ENCODE measurements around the gene PLS1. TPM values are rescaled to one million over a fixed set of nuclear protein-coding genes. Genes with fewer than 3 reads are reported as not detected.

PLS1 gene
- total RNA-seq, 2 experiments from 2014 or later: 5.1 to 5.4 TPM

GRCh38 chr3:142615171-142615570 is 19.0 kb downstream of the PLS1 start:
- no peaks in the 10 kb centered on the region for H3K27me3 Mint-ChIP-seq
- POLR2A ChIA-PET: no interaction called here
- DNase-seq: no peak
- H3K27ac Mint-ChIP-seq: no peak overlapping the region
- no peak for ATAC-seq
- CTCF ChIA-PET: no interaction called here
- no peak overlapping the region for H3K4me3 Mint-ChIP-seq
- no peaks in the 10 kb centered on the region for H3K36me3 Mint-ChIP-seq (ENCODE audit: low read depth)
- no peaks in the 10 kb centered on the region for H3K4me1 Mint-ChIP-seq
- intact Hi-C loops (cut with DNase I, micrococcal nuclease): no loop called here
- H3K9me3 Mint-ChIP-seq (ENCODE audit: low read depth): no peaks in the 10 kb centered on the region

GRCh38 chr3:142618917-142619461 is 22.8 kb downstream of the PLS1 start:
- no peak overlapping the region for H3K4me3 Mint-ChIP-seq
- intact Hi-C loops (cut with DNase I, micrococcal nuclease): no loop called here
- H3K27ac Mint-ChIP-seq: no peak overlapping the region
- no peaks in the 10 kb centered on the region for H3K9me3 Mint-ChIP-seq (ENCODE audit: low read depth)
- no peaks in the 10 kb centered on the region for H3K27me3 Mint-ChIP-seq
- no peaks in the 10 kb centered on the region for H3K4me1 Mint-ChIP-seq
- DNase-seq (no peak), ATAC-seq (no peak)
- CTCF ChIA-PET: interaction anchor here (1.2 to 1.4 kb wide), 2 partner anchors 21 to 30 kb away, joined by 3 read pairs; no protein-coding TSS in a partner anchor
- POLR2A ChIA-PET: no interaction called here
- no peaks in the 10 kb centered on the region for H3K36me3 Mint-ChIP-seq (ENCODE audit: low read depth)

DNA sequence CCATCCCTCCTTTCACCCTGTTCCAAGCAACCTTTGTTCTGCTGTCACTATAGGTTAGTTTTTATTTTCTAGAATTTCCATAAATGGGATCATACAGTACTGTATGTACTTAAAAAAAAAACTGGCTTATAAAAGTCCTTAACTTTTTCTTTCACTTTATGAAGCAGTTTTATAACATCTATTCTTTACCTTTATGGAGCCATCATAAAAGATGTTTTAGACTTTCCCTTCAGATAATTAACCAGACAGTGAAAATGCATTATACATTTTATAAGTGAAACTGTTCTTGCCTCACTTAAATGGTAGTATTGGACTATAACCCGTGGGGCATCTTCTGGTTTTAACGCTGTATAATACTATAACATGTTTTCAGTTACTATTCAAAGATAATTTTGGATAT is 26.2 kb downstream of the PLS1 start:
- ChIA-PET POLR2A (no interaction called here), CTCF (no interaction called here)
- H3K36me3 Mint-ChIP-seq (ENCODE audit: low read depth): no peaks in the 10 kb centered on the region
- no peak overlapping the region for H3K4me3 Mint-ChIP-seq
- DNase-seq: no peak
- no peak overlapping the region for H3K27ac Mint-ChIP-seq
- peaks cover 5% of the 10 kb centered on the region for H3K4me1 Mint-ChIP-seq
- intact Hi-C loops (cut with DNase I, micrococcal nuclease): no loop called here
- no peaks in the 10 kb centered on the region for H3K27me3 Mint-ChIP-seq
- no peak for ATAC-seq
- no peaks in the 10 kb centered on the region for H3K9me3 Mint-ChIP-seq (ENCODE audit: low read depth)

DNA sequence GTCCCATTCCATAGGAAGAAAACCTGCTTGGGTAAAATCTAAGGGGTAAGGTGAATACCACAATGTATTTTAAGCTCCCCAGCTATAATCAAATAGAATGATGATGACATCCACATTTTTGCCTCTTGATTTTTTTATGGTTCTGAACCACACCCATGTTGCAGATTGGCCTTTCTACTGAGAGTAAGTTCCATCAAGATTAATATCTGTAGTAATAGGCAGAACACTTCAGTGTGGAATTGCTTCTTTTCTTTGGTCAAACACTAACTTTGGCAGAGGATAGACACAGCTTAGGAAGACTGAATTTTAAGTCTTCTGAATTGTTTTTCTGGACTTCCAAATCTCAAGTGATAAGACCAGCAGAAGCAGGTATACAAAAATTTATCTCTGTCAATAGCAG is 27.0 kb downstream of the PLS1 start:
- intact Hi-C loops (cut with DNase I, micrococcal nuclease): no loop called here
- Mint-ChIP-seq H3K4me1 (peaks cover 5% of the 10 kb centered on the region), H3K27me3 (no peaks in the 10 kb centered on the region), H3K4me3 (no peak overlapping the region), H3K27ac (no peak overlapping the region), H3K9me3 (ENCODE audit: low read depth) (no peaks in the 10 kb centered on the region), H3K36me3 (ENCODE audit: low read depth) (no peaks in the 10 kb centered on the region)
- ATAC-seq (no peak), DNase-seq (no peak)
- ChIA-PET CTCF (no interaction called here), POLR2A (no interaction called here)

DNA sequence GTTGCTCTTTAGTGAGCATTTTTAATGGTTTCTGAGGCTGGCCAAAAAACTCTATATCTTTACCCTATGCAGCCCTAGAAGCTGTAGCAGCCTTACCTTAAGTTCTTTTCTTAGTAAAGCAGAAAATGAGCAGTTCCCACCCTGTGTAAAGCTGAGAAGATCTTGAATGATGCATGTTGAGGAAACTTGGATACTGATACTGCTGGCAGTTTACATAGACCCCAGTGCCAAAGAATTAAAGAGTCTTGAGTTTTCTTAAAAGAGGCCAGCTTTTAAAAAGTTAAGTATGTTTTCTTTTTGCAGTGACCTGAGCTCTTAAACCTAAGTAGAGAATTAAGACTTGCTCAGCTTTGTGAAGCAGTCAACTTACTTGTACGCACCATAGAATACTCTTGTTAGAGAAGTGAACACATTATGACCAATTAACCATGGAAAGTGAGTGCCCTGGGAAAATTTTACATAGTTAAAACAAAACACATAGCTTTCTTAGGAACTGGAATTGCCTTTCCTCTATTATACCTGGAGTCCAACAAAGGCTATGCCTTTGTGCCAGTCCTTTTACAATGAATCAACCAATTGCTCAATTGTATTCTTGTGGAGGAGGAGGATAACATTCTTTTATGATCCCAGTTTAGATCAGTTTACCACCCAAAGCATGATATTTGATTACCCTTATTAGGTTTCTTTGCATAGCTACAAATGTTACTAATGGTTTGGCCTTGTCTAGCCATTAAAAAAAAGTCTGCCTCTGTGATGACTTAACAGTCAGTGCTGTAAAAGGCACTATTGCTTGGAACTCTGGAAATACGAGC is 28.4 kb downstream of the PLS1 start:
- Mint-ChIP-seq H3K27ac (no peak overlapping the region), H3K9me3 (ENCODE audit: low read depth) (no peaks in the 10 kb centered on the region), H3K36me3 (ENCODE audit: low read depth) (no peaks in the 10 kb centered on the region), H3K4me3 (no peak overlapping the region), H3K27me3 (no peaks in the 10 kb centered on the region), H3K4me1 (peaks cover 5% of the 10 kb centered on the region)
- ATAC-seq: no peak
- DNase-seq: no peak
- CTCF ChIA-PET: interaction anchor here (0.6 to 1.2 kb wide), 4 partner anchors 17 to 874 kb away, joined by 3 to 4 read pairs (median 3); no protein-coding TSS in a partner anchor
- POLR2A ChIA-PET: interaction anchor here (0.6 to 0.7 kb wide), 3 partner anchors 21 to 247 kb away, joined by 3 read pairs; no protein-coding TSS in a partner anchor
- intact Hi-C loops (cut with DNase I, micrococcal nuclease): no loop called here

DNA sequence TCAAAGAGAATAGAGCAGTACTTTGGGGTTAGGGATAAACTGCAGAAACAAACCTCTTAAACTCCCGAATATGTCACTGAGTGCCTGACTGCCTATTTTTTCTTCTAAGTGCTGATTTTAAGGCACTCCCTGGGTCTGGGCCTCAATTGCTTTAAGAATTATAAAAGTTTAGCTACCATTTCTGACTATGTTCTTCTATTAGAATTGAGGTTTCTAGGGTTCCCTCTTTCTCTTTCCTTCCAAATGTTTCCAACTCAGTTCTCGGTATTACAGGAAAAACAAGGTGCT is 28.9 kb downstream of the PLS1 start:
- ChIA-PET POLR2A (interaction anchor here (0.6 to 0.7 kb wide), 3 partner anchors 20 to 248 kb away, joined by 3 read pairs; no protein-coding TSS in a partner anchor), CTCF (interaction anchor here (0.7 to 1.2 kb wide), 3 partner anchors 17 to 159 kb away, joined by 3 to 4 read pairs (median 3); no protein-coding TSS in a partner anchor)
- Mint-ChIP-seq H3K27me3 (no peaks in the 10 kb centered on the region), H3K27ac (no peak overlapping the region), H3K4me3 (no peak overlapping the region), H3K9me3 (ENCODE audit: low read depth) (no peaks in the 10 kb centered on the region), H3K4me1 (peaks cover 5% of the 10 kb centered on the region), H3K36me3 (ENCODE audit: low read depth) (no peaks in the 10 kb centered on the region)
- ATAC-seq (no peak), DNase-seq (no peak)
- intact Hi-C loops (cut with DNase I, micrococcal nuclease): no loop called here

DNA sequence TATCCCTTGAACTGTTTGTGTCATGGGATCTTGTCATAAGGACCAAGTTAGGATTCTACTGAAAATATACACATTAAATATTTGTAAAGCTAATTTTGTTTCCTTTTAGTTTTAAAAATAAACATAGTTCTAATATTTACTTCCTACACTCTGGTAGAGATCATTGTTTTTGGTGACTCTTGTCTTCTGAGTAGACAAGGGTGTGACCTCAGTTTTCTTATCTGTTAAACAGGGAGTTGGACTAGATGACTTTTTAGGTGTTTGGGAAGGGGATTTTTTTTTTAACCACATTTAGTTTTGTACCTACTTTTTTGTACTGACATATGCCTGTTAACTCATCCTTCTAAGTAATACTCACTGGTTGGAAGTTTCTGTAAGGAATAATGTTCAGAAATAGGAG is 30.8 kb downstream of the PLS1 start:
- H3K27ac Mint-ChIP-seq: no peak overlapping the region
- intact Hi-C loops (cut with DNase I, micrococcal nuclease): no loop called here
- ChIA-PET CTCF (no interaction called here), POLR2A (no interaction called here)
- no peaks in the 10 kb centered on the region for H3K27me3 Mint-ChIP-seq
- H3K4me1 Mint-ChIP-seq: peaks cover 5% of the 10 kb centered on the region
- H3K36me3 Mint-ChIP-seq (ENCODE audit: low read depth): no peaks in the 10 kb centered on the region
- no peaks in the 10 kb centered on the region for H3K9me3 Mint-ChIP-seq (ENCODE audit: low read depth)
- DNase-seq (no peak), ATAC-seq (no peak)
- H3K4me3 Mint-ChIP-seq: no peak overlapping the region

DNA sequence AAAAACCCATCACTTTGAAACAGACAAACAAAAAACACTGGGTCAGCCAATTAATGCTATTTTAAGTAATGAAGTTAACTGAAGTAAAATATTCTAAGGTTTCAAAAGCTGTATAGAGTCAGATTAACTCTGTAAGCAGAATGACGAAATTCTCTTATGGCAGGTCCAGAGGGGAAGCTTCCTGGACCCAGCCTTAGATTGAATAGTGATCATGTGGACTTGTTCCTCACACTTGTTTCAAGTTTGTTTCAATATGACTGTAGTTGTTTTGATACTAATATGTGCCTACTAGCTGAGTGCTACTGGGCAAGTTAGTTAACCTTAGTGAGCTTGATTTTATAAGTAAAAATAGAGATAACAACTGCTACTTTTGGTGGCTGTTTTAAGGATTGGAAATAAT is 32.6 kb downstream of the PLS1 start:
- no peak for DNase-seq
- Mint-ChIP-seq H3K9me3 (ENCODE audit: low read depth) (no peaks in the 10 kb centered on the region), H3K4me3 (no peak overlapping the region), H3K4me1 (peaks cover 5% of the 10 kb centered on the region), H3K27ac (no peak overlapping the region), H3K36me3 (ENCODE audit: low read depth) (no peaks in the 10 kb centered on the region), H3K27me3 (no peaks in the 10 kb centered on the region)
- intact Hi-C loops (cut with DNase I, micrococcal nuclease): no loop called here
- POLR2A ChIA-PET: interaction anchor here (0.6 kb wide), 1 partner anchor 30 kb away, joined by 4 read pairs; no protein-coding TSS in a partner anchor
- peak; percentile 55 for ATAC-seq
- CTCF ChIA-PET: interaction anchor here (0.6 kb wide), 1 partner anchor 402 kb away, joined by 3 read pairs; no protein-coding TSS in a partner anchor

DNA sequence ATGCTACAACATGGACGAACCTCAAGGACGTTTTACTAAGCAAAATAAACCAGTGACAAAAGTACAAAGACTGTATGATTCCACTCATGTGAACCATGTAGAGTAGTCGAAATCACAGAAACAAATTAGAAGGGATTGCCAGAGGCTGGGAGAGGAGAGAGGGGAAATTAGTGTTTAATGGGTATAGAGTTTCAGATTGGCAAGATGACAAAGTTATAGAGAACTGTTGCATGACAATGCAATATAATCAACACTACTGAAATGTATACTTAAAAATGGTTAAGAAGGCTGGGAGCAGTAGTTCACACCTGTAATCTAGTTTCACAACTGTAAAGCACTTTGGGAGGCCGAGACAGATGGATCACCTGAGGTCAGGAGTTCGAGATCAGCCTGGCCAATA is 36.9 kb downstream of the PLS1 start:
- ChIA-PET POLR2A (no interaction called here), CTCF (no interaction called here)
- no peaks in the 10 kb centered on the region for H3K4me1 Mint-ChIP-seq
- H3K27me3 Mint-ChIP-seq: no peaks in the 10 kb centered on the region
- H3K27ac Mint-ChIP-seq: no peak overlapping the region
- no peaks in the 10 kb centered on the region for H3K9me3 Mint-ChIP-seq (ENCODE audit: low read depth)
- DNase-seq (no peak), ATAC-seq (no peak)
- no peak overlapping the region for H3K4me3 Mint-ChIP-seq
- no peaks in the 10 kb centered on the region for H3K36me3 Mint-ChIP-seq (ENCODE audit: low read depth)
- intact Hi-C loops (cut with DNase I, micrococcal nuclease): no loop called here

DNA sequence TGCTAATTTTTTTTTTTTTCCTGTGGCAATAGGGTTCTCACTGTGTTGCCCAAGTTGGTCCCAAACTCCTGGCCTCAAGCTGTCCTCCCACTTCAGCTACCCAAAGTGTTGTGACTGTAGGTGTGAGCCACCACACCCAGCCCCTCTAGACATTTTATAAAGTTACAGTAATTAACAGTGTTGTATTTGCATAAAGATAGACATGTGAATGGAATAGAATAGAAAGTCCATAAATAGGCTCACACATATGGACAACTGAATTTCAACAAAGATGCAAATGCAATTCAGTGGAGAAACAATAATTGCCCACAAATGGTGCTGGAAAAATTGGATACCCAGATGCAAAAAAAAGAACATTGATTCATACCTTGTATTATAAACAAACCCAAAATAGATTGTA is 39.9 kb downstream of the PLS1 start:
- peaks cover 2% of the 10 kb centered on the region for H3K27me3 Mint-ChIP-seq
- no peaks in the 10 kb centered on the region for H3K36me3 Mint-ChIP-seq (ENCODE audit: low read depth)
- H3K4me1 Mint-ChIP-seq: no peaks in the 10 kb centered on the region
- intact Hi-C loops (cut with DNase I, micrococcal nuclease): no loop called here
- DNase-seq: no peak
- POLR2A ChIA-PET: interaction anchor here (0.8 kb wide), 1 partner anchor 16 kb away, joined by 12 read pairs; no protein-coding TSS in a partner anchor
- ATAC-seq: no peak
- H3K9me3 Mint-ChIP-seq (ENCODE audit: low read depth): no peaks in the 10 kb centered on the region
- CTCF ChIA-PET: no interaction called here
- no peak overlapping the region for H3K27ac Mint-ChIP-seq
- H3K4me3 Mint-ChIP-seq: no peak overlapping the region

DNA sequence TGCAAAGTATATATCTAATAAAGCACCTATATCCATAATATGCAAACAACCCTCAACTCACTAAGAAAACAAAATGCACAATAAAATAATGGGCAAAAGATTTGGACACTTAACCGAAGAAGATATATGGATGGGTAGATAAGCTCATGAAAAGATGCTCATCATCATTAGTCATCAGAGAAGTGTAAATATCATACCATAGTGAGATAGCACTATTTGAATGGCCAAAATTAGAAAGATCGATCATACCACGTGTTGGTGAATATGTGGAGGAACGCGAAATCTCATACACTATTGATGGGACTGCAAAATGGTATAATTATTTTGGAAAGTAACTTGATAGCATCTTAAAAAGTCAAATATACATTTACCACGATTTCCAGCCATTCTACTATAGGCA is 40.5 kb downstream of the PLS1 start:
- no peaks in the 10 kb centered on the region for H3K4me1 Mint-ChIP-seq
- ChIA-PET CTCF (no interaction called here), POLR2A (no interaction called here)
- intact Hi-C loops (cut with DNase I, micrococcal nuclease): no loop called here
- H3K27ac Mint-ChIP-seq: no peak overlapping the region
- ATAC-seq (no peak), DNase-seq (no peak)
- no peaks in the 10 kb centered on the region for H3K9me3 Mint-ChIP-seq (ENCODE audit: low read depth)
- no peak overlapping the region for H3K4me3 Mint-ChIP-seq
- no peaks in the 10 kb centered on the region for H3K36me3 Mint-ChIP-seq (ENCODE audit: low read depth)
- H3K27me3 Mint-ChIP-seq: peaks cover 2% of the 10 kb centered on the region

GRCh38 chr3:142638291-142638690 is 42.1 kb downstream of the PLS1 start:
- Mint-ChIP-seq H3K4me1 (no peaks in the 10 kb centered on the region), H3K9me3 (ENCODE audit: low read depth) (no peaks in the 10 kb centered on the region), H3K4me3 (no peak overlapping the region), H3K27ac (no peak overlapping the region), H3K36me3 (ENCODE audit: low read depth) (no peaks in the 10 kb centered on the region), H3K27me3 (peaks cover 2% of the 10 kb centered on the region)
- CTCF ChIA-PET: interaction anchor here (0.6 to 0.9 kb wide), 2 partner anchors 10 to 1014 kb away, joined by 3 to 4 read pairs; no protein-coding TSS in a partner anchor
- ATAC-seq (no peak), DNase-seq (no peak)
- intact Hi-C loops (cut with DNase I, micrococcal nuclease): no loop called here
- POLR2A ChIA-PET: no interaction called here

Data from activated CD4-positive, alpha-beta T cell treated with anti-CD3 and anti-CD28 coated beads for 36 hours (primary cell).